ENCODE results near the gene PDE8A. TPM values are rescaled to one million over a fixed set of nuclear protein-coding genes. Genes with fewer than 3 reads are reported as not detected.

PDE8A gene
- total and polyA plus RNA-seq, 4 donors: 11.2 to 47.5 (median 16.6) TPM

GRCh38 chr15:84970843-84971242, 10.8 kb upstream of the PDE8A start:
- peaks cover 0 to 3% (median 1%) of the 10 kb centered on the region in 4 donors for H3K4me1 ChIP-seq (ENCODE audit: control insufficient read depth in 4 of 4, insufficient read depth in 4 of 4, low read length in 3 of 4)
- no peak overlapping the region for H3K9ac ChIP-seq (ENCODE audit: low read depth in 1 of 2, low read length in 2 of 2)
- no peak for DNase-seq (ENCODE audit: low spot score)
- H3K27ac ChIP-seq (ENCODE audit: low read depth in 1 of 2, low read length in 2 of 2): no peak overlapping the region
- no peaks in the 10 kb centered on the region for H3K9me3 ChIP-seq (ENCODE audit: control insufficient read depth in 4 of 4, low read length in 3 of 4)
- TF ChIP-seq REST (IDR thresholded peaks at IDR 0.05) (no peak), RXRA (IDR thresholded peaks at IDR 0.05) (peak; percentile 25 to 61), EGR1 (IDR thresholded peaks at IDR 0.05; ENCODE audit: low read depth in 2 of 2) (no peak), GABPA (IDR thresholded peaks at IDR 0.05 in 1 of 2, conservative IDR thresholded peaks at IDR 0.05 in 1 of 2) (no peak), YY1 (IDR thresholded peaks at IDR 0.05) (no peak), HNF4A (conservative IDR thresholded peaks at IDR 0.05) (peak in 1 of 2 donors; percentile 25), JUND (IDR thresholded peaks at IDR 0.05) (no peak), RAD21 (IDR thresholded peaks at IDR 0.05) (no peak), TAF1 (conservative IDR thresholded peaks at IDR 0.05) (no peak)
- peaks cover 0 to 3% (median 0%) of the 10 kb centered on the region in 4 donors for H3K36me3 ChIP-seq (ENCODE audit: control insufficient read depth in 4 of 4, insufficient read depth in 3 of 4, low read depth in 1 of 4, low read length in 3 of 4)
- H3K27me3 ChIP-seq (ENCODE audit: control insufficient read depth in 4 of 4, insufficient read depth in 4 of 4, low read length in 3 of 4): no peaks in the 10 kb centered on the region
- WGBS: 42% methylated on average over 3 of the region's 3 CpGs
- no peak overlapping the region for H3K4me3 ChIP-seq (ENCODE audit: low read depth in 1 of 3, low read length in 3 of 3)

GRCh38 chr15:84973492-84974460, 7.9 kb upstream of the PDE8A start:
- H3K9ac ChIP-seq (ENCODE audit: low read depth in 1 of 2, low read length in 2 of 2): no peak overlapping the region
- H3K27ac ChIP-seq (ENCODE audit: low read depth in 1 of 2, low read length in 2 of 2): no peak overlapping the region
- no peak for TF ChIP-seq TAF1 (conservative IDR thresholded peaks at IDR 0.05)
- TF ChIP-seq GABPA (IDR thresholded peaks at IDR 0.05 in 1 of 2, conservative IDR thresholded peaks at IDR 0.05 in 1 of 2): no peak
- no peak for TF ChIP-seq SP1 (IDR thresholded peaks at IDR 0.05)
- TF ChIP-seq REST (IDR thresholded peaks at IDR 0.05): no peak
- no peak for TF ChIP-seq JUND (IDR thresholded peaks at IDR 0.05)
- no peak overlapping the region for H3K4me3 ChIP-seq (ENCODE audit: low read depth in 1 of 3, low read length in 3 of 3)
- 91% methylated on average over 16 of the region's 16 CpGs for WGBS
- no peak for DNase-seq (ENCODE audit: low spot score)
- H3K27me3 ChIP-seq (ENCODE audit: control insufficient read depth in 4 of 4, insufficient read depth in 4 of 4, low read length in 3 of 4): no peaks in the 10 kb centered on the region
- peaks cover 0 to 5% (median 1%) of the 10 kb centered on the region in 4 donors for H3K4me1 ChIP-seq (ENCODE audit: control insufficient read depth in 4 of 4, insufficient read depth in 4 of 4, low read length in 3 of 4)
- peaks cover 0 to 3% (median 0%) of the 10 kb centered on the region in 4 donors for H3K36me3 ChIP-seq (ENCODE audit: control insufficient read depth in 4 of 4, insufficient read depth in 3 of 4, low read depth in 1 of 4, low read length in 3 of 4)
- no peaks in the 10 kb centered on the region for H3K9me3 ChIP-seq (ENCODE audit: control insufficient read depth in 4 of 4, low read length in 3 of 4)
